ENCODE results near the gene SLC9A8.

SLC9A8 gene

GRCh38 chr20:49813305-49813974 lies 812 bp downstream of the SLC9A8 start:
- no peak for DNase-seq (ENCODE audit: low spot score)

GRCh38 chr20:49814057-49814694 lies 1.5 kb downstream of the SLC9A8 start:
- DNase-seq (ENCODE audit: low spot score), result no peak

- no peak for DNase-seq (ENCODE audit: low spot score)
These were observed 6.2 kb downstream of the SLC9A8 start for GRCh38 chr20:49818816-49819215.

- DNase-seq (ENCODE audit: low spot score), result no peak
These were observed 7.1 kb downstream of the SLC9A8 start for GRCh38 chr20:49819702-49820101.

GRCh38 chr20:49821381-49821780 lies 8.8 kb downstream of the SLC9A8 start:
- no peak for DNase-seq (ENCODE audit: low spot score)

GRCh38 chr20:49821870-49822331 lies 9.3 kb downstream of the SLC9A8 start:
- DNase-seq (ENCODE audit: low spot score), result peak; percentile 82

- DNase-seq (ENCODE audit: low spot score), result no peak
These were observed 10.7 kb downstream of the SLC9A8 start for GRCh38 chr20:49823152-49823847.

GRCh38 chr20:49824206-49824605 lies 11.6 kb downstream of the SLC9A8 start:
- DNase-seq (ENCODE audit: low spot score), result peak; percentile 22

- DNase-seq (ENCODE audit: low spot score), result no peak
These were observed 12.9 kb downstream of the SLC9A8 start for GRCh38 chr20:49825521-49826033.

GRCh38 chr20:49831022-49831769 lies 18.6 kb downstream of the SLC9A8 start:
- DNase-seq (ENCODE audit: low spot score), result no peak

GRCh38 chr20:49831770-49832631 lies 19.4 kb downstream of the SLC9A8 start:
- no peak for DNase-seq (ENCODE audit: low spot score)

- peak; percentile 61 for DNase-seq (ENCODE audit: low spot score)
These were observed 20.2 kb downstream of the SLC9A8 start for GRCh38 chr20:49832632-49833327.

- no peak for DNase-seq (ENCODE audit: low spot score)
These were observed 20.9 kb downstream of the SLC9A8 start for GRCh38 chr20:49833483-49833882.

- DNase-seq (ENCODE audit: low spot score), result no peak
These were observed 22.4 kb downstream of the SLC9A8 start for GRCh38 chr20:49835031-49835430.

- DNase-seq (ENCODE audit: low spot score), result no peak
These were observed 25.9 kb downstream of the SLC9A8 start for GRCh38 chr20:49838546-49838945.

- no peak for DNase-seq (ENCODE audit: low spot score)
These were observed 30.5 kb downstream of the SLC9A8 start for GRCh38 chr20:49843139-49843538.

GRCh38 chr20:49843770-49844380 lies 31.2 kb downstream of the SLC9A8 start:
- no peak for DNase-seq (ENCODE audit: low spot score)

- DNase-seq (ENCODE audit: low spot score), result no peak
These were observed 32.4 kb downstream of the SLC9A8 start for GRCh38 chr20:49845060-49845459.

GRCh38 chr20:49846206-49846807 lies 33.7 kb downstream of the SLC9A8 start:
- DNase-seq (ENCODE audit: low spot score), result peak; percentile 78
